ENCODE measurements around the gene GTPBP4. TPM values are rescaled to one million over a fixed set of nuclear protein-coding genes. Genes with fewer than 3 reads are reported as not detected.
A peak's percentile ranks its signal among the peaks of the same experiment; 100 is the strongest.

GTPBP4 gene
- total RNA-seq, 2 donors from 2014 or later = 15.6 to 39.9 TPM

DNA sequence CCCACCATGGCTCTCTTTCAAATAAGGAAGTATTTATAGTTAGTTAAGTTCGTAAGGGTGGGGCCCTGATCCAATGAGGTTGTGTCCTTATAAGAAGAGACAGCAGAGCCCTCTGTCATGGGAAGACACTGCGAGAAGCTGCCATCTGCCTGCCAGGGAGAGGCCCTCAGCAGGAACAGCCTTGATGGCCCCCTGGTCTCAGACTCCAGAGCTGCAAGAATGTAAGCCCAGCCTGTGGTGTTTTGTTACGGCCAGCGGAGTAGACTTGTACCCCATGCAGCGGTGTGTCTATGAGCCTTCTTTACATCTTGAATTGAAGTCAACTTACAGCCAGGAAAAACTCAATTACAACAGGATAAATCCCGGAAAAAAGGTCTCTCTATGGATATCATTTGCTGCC is 42.5 kb upstream of the GTPBP4 start:
- no peaks in the 10 kb centered on the region for H3K9me3 ChIP-seq
- TF ChIP-seq POLR2AphosphoS5 (IDR thresholded peaks at IDR 0.05) (no peak), POLR2A (IDR thresholded peaks at IDR 0.05) (no peak)
- TF ChIP-seq, protein P1, sequence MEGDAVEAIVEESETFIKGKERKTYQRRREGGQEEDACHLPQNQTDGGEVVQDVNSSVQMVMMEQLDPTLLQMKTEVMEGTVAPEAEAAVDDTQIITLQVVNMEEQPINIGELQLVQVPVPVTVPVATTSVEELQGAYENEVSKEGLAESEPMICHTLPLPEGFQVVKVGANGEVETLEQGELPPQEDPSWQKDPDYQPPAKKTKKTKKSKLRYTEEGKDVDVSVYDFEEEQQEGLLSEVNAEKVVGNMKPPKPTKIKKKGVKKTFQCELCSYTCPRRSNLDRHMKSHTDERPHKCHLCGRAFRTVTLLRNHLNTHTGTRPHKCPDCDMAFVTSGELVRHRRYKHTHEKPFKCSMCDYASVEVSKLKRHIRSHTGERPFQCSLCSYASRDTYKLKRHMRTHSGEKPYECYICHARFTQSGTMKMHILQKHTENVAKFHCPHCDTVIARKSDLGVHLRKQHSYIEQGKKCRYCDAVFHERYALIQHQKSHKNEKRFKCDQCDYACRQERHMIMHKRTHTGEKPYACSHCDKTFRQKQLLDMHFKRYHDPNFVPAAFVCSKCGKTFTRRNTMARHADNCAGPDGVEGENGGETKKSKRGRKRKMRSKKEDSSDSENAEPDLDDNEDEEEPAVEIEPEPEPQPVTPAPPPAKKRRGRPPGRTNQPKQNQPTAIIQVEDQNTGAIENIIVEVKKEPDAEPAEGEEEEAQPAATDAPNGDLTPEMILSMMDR (IDR thresholded peaks at IDR 0.05) = no peak
- WGBS = 91% methylated on average over 6 of the region's 6 CpGs
- no peaks in the 10 kb centered on the region for H3K36me3 ChIP-seq
- H3K4me1 ChIP-seq (replicated peaks) = no peaks in the 10 kb centered on the region
- H3K27ac ChIP-seq = no peak overlapping the region
- DNase-seq (ENCODE audit: low spot score) = no peak
- no peaks in the 10 kb centered on the region for H3K27me3 ChIP-seq (replicated peaks; ENCODE audit: insufficient read depth)
- no peak overlapping the region for H3K4me3 ChIP-seq
- intact Hi-C loops (cut with DNase I) = no loop called here

GRCh38 chr10:947051-947450 is 41.2 kb upstream of the GTPBP4 start:
- H3K27me3 ChIP-seq (replicated peaks; ENCODE audit: insufficient read depth) = no peaks in the 10 kb centered on the region
- peak overlapping the region; percentile 56 to 73 for H3K27ac ChIP-seq
- H3K4me3 ChIP-seq = no peak overlapping the region
- TF ChIP-seq POLR2A (IDR thresholded peaks at IDR 0.05) = no peak
- TF ChIP-seq POLR2AphosphoS5 (IDR thresholded peaks at IDR 0.05) = peak; percentile 46
- H3K9me3 ChIP-seq = no peaks in the 10 kb centered on the region
- H3K4me1 ChIP-seq (replicated peaks) = no peaks in the 10 kb centered on the region
- peak; percentile 39 for DNase-seq (ENCODE audit: low spot score)
- no peaks in the 10 kb centered on the region for H3K36me3 ChIP-seq
- intact Hi-C loops (cut with DNase I) = no loop called here
- WGBS = 48% methylated on average over 9 of the region's 9 CpGs

DNA sequence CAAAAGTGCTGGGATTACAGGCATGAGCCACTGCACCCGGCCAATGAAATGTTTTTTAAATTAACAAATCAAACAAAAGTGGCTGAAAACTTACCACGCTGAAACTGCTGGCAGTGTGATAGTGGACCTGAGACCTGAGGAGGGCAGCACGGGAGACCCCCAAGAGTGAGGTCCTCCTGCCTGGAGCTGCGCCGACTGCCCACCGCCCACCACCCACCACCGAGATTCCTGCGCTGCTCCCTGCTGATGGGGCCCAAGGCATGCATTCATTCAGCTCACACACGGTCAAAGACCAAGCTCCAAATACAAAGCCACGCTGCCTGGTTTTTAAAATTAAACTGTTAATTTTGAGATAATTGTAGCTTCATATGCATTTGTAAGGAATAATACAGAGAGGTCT is 40.4 kb upstream of the GTPBP4 start:
- intact Hi-C loops (cut with DNase I) = no loop called here
- no peaks in the 10 kb centered on the region for H3K9me3 ChIP-seq
- 94% methylated on average over 10 of the region's 10 CpGs for WGBS

GRCh38 chr10:948347-948746 is 39.9 kb upstream of the GTPBP4 start:
- H3K27me3 ChIP-seq (replicated peaks; ENCODE audit: insufficient read depth) = no peaks in the 10 kb centered on the region
- no peaks in the 10 kb centered on the region for H3K9me3 ChIP-seq
- no peaks in the 10 kb centered on the region for H3K36me3 ChIP-seq
- WGBS = 96% methylated on average over 10 of the region's 10 CpGs
- H3K27ac ChIP-seq = no peak overlapping the region
- intact Hi-C loops (cut with DNase I) = no loop called here
- TF ChIP-seq, protein P1 (IDR thresholded peaks at IDR 0.05) = no peak
- TF ChIP-seq POLR2A (IDR thresholded peaks at IDR 0.05) = no peak
- H3K4me3 ChIP-seq = no peak overlapping the region
- no peaks in the 10 kb centered on the region for H3K4me1 ChIP-seq (replicated peaks)
- no peak for DNase-seq (ENCODE audit: low spot score)

More for the DNA sequence above, 40.4 kb upstream of the GTPBP4 start:
- DNase-seq (ENCODE audit: low spot score) = no peak
- H3K4me3 ChIP-seq = no peak overlapping the region
- H3K27ac ChIP-seq = no peak overlapping the region
- TF ChIP-seq POLR2A (IDR thresholded peaks at IDR 0.05) (no peak), POLR2AphosphoS5 (IDR thresholded peaks at IDR 0.05) (no peak)
- TF ChIP-seq, protein P1 (IDR thresholded peaks at IDR 0.05) = no peak
- H3K4me1 ChIP-seq (replicated peaks) = no peaks in the 10 kb centered on the region
- H3K36me3 ChIP-seq = no peaks in the 10 kb centered on the region
- no peaks in the 10 kb centered on the region for H3K27me3 ChIP-seq (replicated peaks; ENCODE audit: insufficient read depth)

GRCh38 chr10:949446-949845 is 38.8 kb upstream of the GTPBP4 start:
- no peaks in the 10 kb centered on the region for H3K9me3 ChIP-seq
- no peak overlapping the region for H3K4me3 ChIP-seq
- H3K27me3 ChIP-seq (replicated peaks; ENCODE audit: insufficient read depth) = no peaks in the 10 kb centered on the region
- no peak for DNase-seq (ENCODE audit: low spot score)
- 87% methylated on average over 9 of the region's 9 CpGs for WGBS
- no peak for TF ChIP-seq POLR2A (IDR thresholded peaks at IDR 0.05)
- TF ChIP-seq POLR2AphosphoS5 (IDR thresholded peaks at IDR 0.05) = no peak
- TF ChIP-seq, protein P1 (IDR thresholded peaks at IDR 0.05) = no peak
- no peaks in the 10 kb centered on the region for H3K4me1 ChIP-seq (replicated peaks)
- no peak overlapping the region for H3K27ac ChIP-seq
- intact Hi-C loops (cut with DNase I) = no loop called here
- no peaks in the 10 kb centered on the region for H3K36me3 ChIP-seq

Data from prostate gland (tissue), 2 donors.